Measurements from ENCODE around the gene PSMD6.

Gene PSMD6

GRCh38 chr3:63980830-63981498 is 42.3 kb downstream of the PSMD6 start:
- no peaks in the 10 kb centered on the region for H3K27me3 ChIP-seq
- H3K27ac ChIP-seq = peak overlapping the region; percentile 90
- no peaks in the 10 kb centered on the region for H3K9me3 ChIP-seq
- peaks cover 40 to 45% of the 10 kb centered on the region in 2 experiments for H3K4me1 ChIP-seq (ENCODE audit: control insufficient read depth in 1 of 2, insufficient read depth in 1 of 2, low read depth in 1 of 2, low read length in 1 of 2)
- H3K36me3 ChIP-seq = peaks cover 55% of the 10 kb centered on the region
- H3K4me3 ChIP-seq (ENCODE audit: low read depth in 1 of 2, low read length in 1 of 2) = no peak overlapping the region
- TF ChIP-seq, protein P1, sequence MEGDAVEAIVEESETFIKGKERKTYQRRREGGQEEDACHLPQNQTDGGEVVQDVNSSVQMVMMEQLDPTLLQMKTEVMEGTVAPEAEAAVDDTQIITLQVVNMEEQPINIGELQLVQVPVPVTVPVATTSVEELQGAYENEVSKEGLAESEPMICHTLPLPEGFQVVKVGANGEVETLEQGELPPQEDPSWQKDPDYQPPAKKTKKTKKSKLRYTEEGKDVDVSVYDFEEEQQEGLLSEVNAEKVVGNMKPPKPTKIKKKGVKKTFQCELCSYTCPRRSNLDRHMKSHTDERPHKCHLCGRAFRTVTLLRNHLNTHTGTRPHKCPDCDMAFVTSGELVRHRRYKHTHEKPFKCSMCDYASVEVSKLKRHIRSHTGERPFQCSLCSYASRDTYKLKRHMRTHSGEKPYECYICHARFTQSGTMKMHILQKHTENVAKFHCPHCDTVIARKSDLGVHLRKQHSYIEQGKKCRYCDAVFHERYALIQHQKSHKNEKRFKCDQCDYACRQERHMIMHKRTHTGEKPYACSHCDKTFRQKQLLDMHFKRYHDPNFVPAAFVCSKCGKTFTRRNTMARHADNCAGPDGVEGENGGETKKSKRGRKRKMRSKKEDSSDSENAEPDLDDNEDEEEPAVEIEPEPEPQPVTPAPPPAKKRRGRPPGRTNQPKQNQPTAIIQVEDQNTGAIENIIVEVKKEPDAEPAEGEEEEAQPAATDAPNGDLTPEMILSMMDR (IDR thresholded peaks at IDR 0.05) = no peak

- peaks cover 49 to 54% of the 10 kb centered on the region in 2 experiments for H3K4me1 ChIP-seq (ENCODE audit: control insufficient read depth in 1 of 2, insufficient read depth in 1 of 2, low read depth in 1 of 2, low read length in 1 of 2)
- peaks cover 46% of the 10 kb centered on the region for H3K36me3 ChIP-seq
- no peaks in the 10 kb centered on the region for H3K9me3 ChIP-seq
- H3K27me3 ChIP-seq = no peaks in the 10 kb centered on the region
- H3K4me3 ChIP-seq (ENCODE audit: low read depth in 1 of 2, low read length in 1 of 2) = no peak overlapping the region
- H3K27ac ChIP-seq = peak overlapping the region; percentile 90
- TF ChIP-seq, protein P1 (IDR thresholded peaks at IDR 0.05) = no peak
Observed at GRCh38 chr3:63980019-63980418, 43.3 kb downstream of the PSMD6 start.

DNA sequence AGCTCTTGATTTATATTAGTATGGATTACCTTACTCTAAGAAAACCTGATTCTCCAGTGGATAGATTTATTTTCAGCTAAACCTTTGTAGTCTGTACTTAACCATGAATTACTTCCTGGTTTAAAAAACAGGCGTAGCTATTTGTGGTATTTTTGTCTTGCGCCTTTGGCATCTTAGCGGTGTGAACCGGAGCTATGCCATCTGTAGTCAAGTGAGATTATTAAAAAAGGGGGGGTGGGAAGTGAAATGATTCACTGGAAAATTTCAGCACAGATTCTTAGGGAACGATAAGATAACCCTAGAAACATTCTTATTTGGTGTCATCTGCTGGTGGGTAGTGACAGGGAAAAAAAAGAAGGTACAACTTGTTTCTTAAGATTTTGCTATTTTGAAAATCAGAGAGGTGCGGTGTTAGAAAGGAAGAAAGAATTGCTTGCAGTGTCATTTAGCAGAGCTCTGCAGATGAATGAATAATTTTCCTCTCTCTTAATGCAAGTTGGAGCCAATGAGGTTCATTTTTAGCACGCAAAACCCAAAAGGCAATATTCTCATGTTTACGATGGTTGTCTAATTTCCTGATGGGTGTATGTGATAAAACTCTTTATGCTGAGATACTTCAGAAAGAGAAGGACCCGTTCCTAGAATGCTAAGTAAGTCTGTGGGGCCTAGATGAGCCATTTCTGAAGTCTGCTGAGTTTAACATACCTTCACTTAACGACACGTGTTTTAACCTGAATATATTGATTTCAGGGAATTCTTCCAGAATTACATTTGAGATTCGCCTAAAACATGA is 44.0 kb downstream of the PSMD6 start:
- TF ChIP-seq, protein P1 (IDR thresholded peaks at IDR 0.05) = no peak
- no peaks in the 10 kb centered on the region for H3K27me3 ChIP-seq
- H3K27ac ChIP-seq = peak overlapping the region; percentile 90
- peak overlapping the region in 1 of 2 experiments; percentile 32 for H3K4me3 ChIP-seq (ENCODE audit: low read depth in 1 of 2, low read length in 1 of 2)
- peaks cover 53 to 62% of the 10 kb centered on the region in 2 experiments for H3K4me1 ChIP-seq (ENCODE audit: control insufficient read depth in 1 of 2, insufficient read depth in 1 of 2, low read depth in 1 of 2, low read length in 1 of 2)
- peaks cover 40% of the 10 kb centered on the region for H3K36me3 ChIP-seq
- no peaks in the 10 kb centered on the region for H3K9me3 ChIP-seq

- no peak overlapping the region for H3K4me3 ChIP-seq (ENCODE audit: low read depth in 1 of 2, low read length in 1 of 2)
- TF ChIP-seq, protein P1 (IDR thresholded peaks at IDR 0.05) = no peak
- peak overlapping the region; percentile 90 for H3K27ac ChIP-seq
- peaks cover 57 to 72% of the 10 kb centered on the region in 2 experiments for H3K4me1 ChIP-seq (ENCODE audit: control insufficient read depth in 1 of 2, insufficient read depth in 1 of 2, low read depth in 1 of 2, low read length in 1 of 2)
- peaks cover 38% of the 10 kb centered on the region for H3K36me3 ChIP-seq
- H3K9me3 ChIP-seq = no peaks in the 10 kb centered on the region
- H3K27me3 ChIP-seq = no peaks in the 10 kb centered on the region
Observed at GRCh38 chr3:63977893-63978292, 45.4 kb downstream of the PSMD6 start.

DNA sequence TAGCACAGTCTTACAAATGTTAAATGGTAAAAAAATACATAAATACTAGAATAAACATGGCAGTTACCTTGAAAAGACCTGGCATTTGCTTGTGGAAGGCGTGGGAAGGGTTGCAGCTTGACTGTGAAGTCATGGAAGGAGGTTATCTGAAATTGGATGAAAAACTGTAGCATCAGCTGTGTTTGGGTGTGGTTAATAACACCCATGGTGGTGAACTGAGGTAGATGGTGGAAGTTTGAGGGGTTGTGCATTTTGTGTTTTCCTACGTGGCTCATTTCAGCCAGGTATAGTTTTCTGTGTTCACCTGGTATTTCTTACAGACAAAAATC is 46.5 kb downstream of the PSMD6 start:
- Histone ChIP-seq H3K4me1 (ENCODE audit: control insufficient read depth in 1 of 2, insufficient read depth in 1 of 2, low read depth in 1 of 2, low read length in 1 of 2) (peaks cover 57 to 72% of the 10 kb centered on the region in 2 experiments), H3K9me3 (no peaks in the 10 kb centered on the region), H3K36me3 (peaks cover 30% of the 10 kb centered on the region), H3K4me3 (ENCODE audit: low read depth in 1 of 2, low read length in 1 of 2) (peak overlapping the region; percentile 24 to 31), H3K27ac (peak overlapping the region; percentile 90), H3K27me3 (no peaks in the 10 kb centered on the region)
- TF ChIP-seq, protein P1 (IDR thresholded peaks at IDR 0.05) = no peak
